Thoracic aorta (tissue), 2 donors: ENCODE results near the gene SEPTIN11. TPM values are rescaled to one million over a fixed set of nuclear protein-coding genes. Genes with fewer than 3 reads are reported as not detected.

Source experiments
- ATAC-seq: fragments of 150-250 bp; one replicate; pipeline ENCODE4 v1.8.0; 2017; ENCODE audit warnings: low read depth; ENCODE audit not compliant: insufficient number of reproducible peaks, low FRiP score
- DNase-seq: peaks from one replicate; pipeline ENCODE4 v3.0.0-alpha.2; 2020; ENCODE audit warnings: low spot score
- H3K27ac ChIP-seq, 2 donors: fragments of 200-600 bp; sonication (generic); 1 replicate in 1 of 2; 2 replicates in 1 of 2; pipeline ENCODE4 v1.5.1; 2016; ENCODE audit warnings: mild to moderate bottlenecking in 2 of 2, moderate library complexity in 2 of 2
- H3K27me3 ChIP-seq: fragments of 200-600 bp; sonication (generic); replicated peaks from 2 replicates; pipeline ENCODE4 v1.6.0; 2016; ENCODE audit warnings: mild to moderate bottlenecking; ENCODE audit not compliant: insufficient read depth
- H3K36me3 ChIP-seq: fragments of 200-600 bp; sonication (generic); one replicate; pipeline ENCODE4 v1.5.1; 2016
- H3K4me1 ChIP-seq, 2 donors: fragments of 200-600 bp; sonication (generic); 1 replicate in 1 of 2; 2 replicates in 1 of 2; pipeline versions ENCODE4 v1.5.1 to v1.6.0; 2016; ENCODE audit warnings: low read depth in 2 of 2, mild to moderate bottlenecking in 1 of 2; ENCODE audit not compliant: control insufficient read depth in 1 of 2
- H3K4me3 ChIP-seq: fragments of 200-600 bp; sonication (generic); 2 replicates; pipeline ENCODE4 v1.5.1; 2016; ENCODE audit warnings: mild to moderate bottlenecking
- H3K9me3 ChIP-seq: fragments of 200-600 bp; sonication (generic); 2 replicates; pipeline ENCODE4 v1.5.1; 2016
- CTCF ChIP-seq: fragments of 200-600 bp; sonication (generic); IDR thresholded peaks from one replicate; pipeline ENCODE4 v1.5.1; 2019; ENCODE audit warnings: antibody characterized with exemption
- total RNA-seq, 2 donors: library from RNA; depleted of rRNA; stranded (reverse); fragments of >200 nt; gene quantifications; one replicate each; pipeline versions ENCODE4 v1.1.0 to v1.2.3, GENCODE V29; 2016

The SEPTIN11 gene
- total RNA-seq, 2 donors from 2014 or later: 142 to 156 TPM

- DNase-seq (no peak), ATAC-seq (no peak)
- H3K4me3 ChIP-seq: peak overlapping the region; percentile 80
- no peaks in the 10 kb centered on the region for H3K27me3 ChIP-seq
- H3K4me1 ChIP-seq: peaks cover 12 to 63% of the 10 kb centered on the region in 2 donors
- H3K9me3 ChIP-seq: no peaks in the 10 kb centered on the region
- H3K27ac ChIP-seq: no peak overlapping the region
- no peaks in the 10 kb centered on the region for H3K36me3 ChIP-seq
- TF ChIP-seq CTCF: no peak
Measured at GRCh38 chr4:76952071-76952470, 2.5 kb downstream of the SEPTIN11 start.

GRCh38 chr4:76952656-76953582 is 3.4 kb downstream of the SEPTIN11 start:
- Histone ChIP-seq H3K4me3 (no peak overlapping the region), H3K9me3 (no peaks in the 10 kb centered on the region), H3K36me3 (no peaks in the 10 kb centered on the region), H3K27ac (no peak overlapping the region), H3K4me1 (peaks cover 12 to 62% of the 10 kb centered on the region in 2 donors), H3K27me3 (no peaks in the 10 kb centered on the region)
- TF ChIP-seq CTCF: no peak
- ATAC-seq (no peak), DNase-seq (no peak)

GRCh38 chr4:76953956-76954355 is 4.4 kb downstream of the SEPTIN11 start:
- no peak overlapping the region for H3K27ac ChIP-seq
- H3K36me3 ChIP-seq: no peaks in the 10 kb centered on the region
- no peak overlapping the region for H3K4me3 ChIP-seq
- ATAC-seq (no peak), DNase-seq (no peak)
- no peak for TF ChIP-seq CTCF
- peaks cover 12 to 55% of the 10 kb centered on the region in 2 donors for H3K4me1 ChIP-seq
- no peaks in the 10 kb centered on the region for H3K9me3 ChIP-seq
- no peaks in the 10 kb centered on the region for H3K27me3 ChIP-seq

- Histone ChIP-seq H3K36me3 (no peaks in the 10 kb centered on the region), H3K27me3 (no peaks in the 10 kb centered on the region), H3K9me3 (no peaks in the 10 kb centered on the region), H3K4me3 (no peak overlapping the region), H3K27ac (no peak overlapping the region), H3K4me1 (peaks cover 12 to 55% of the 10 kb centered on the region in 2 donors)
- no peak for TF ChIP-seq CTCF
- no peak for DNase-seq
- ATAC-seq: no peak
Measured at GRCh38 chr4:76954489-76954888, 4.9 kb downstream of the SEPTIN11 start.

- no peak overlapping the region for H3K27ac ChIP-seq
- no peak for TF ChIP-seq CTCF
- no peak for DNase-seq
- no peak overlapping the region for H3K4me3 ChIP-seq
- H3K36me3 ChIP-seq: no peaks in the 10 kb centered on the region
- no peaks in the 10 kb centered on the region for H3K9me3 ChIP-seq
- no peaks in the 10 kb centered on the region for H3K27me3 ChIP-seq
- H3K4me1 ChIP-seq: peaks cover 12 to 55% of the 10 kb centered on the region in 2 donors
- ATAC-seq: no peak
Measured at GRCh38 chr4:76955182-76955581, 5.6 kb downstream of the SEPTIN11 start.
